ENCODE measurements around the gene SLC2A6. TPM values are rescaled to one million over a fixed set of nuclear protein-coding genes. Genes with fewer than 3 reads are reported as not detected.

SLC2A6 gene
- total and polyA plus RNA-seq, 10 of the 15 experiments (the other 5 are each of a cell fraction or from before 2014, with no cell fraction given), result 1.1 to 37.9 (median 18.3) TPM

DNA sequence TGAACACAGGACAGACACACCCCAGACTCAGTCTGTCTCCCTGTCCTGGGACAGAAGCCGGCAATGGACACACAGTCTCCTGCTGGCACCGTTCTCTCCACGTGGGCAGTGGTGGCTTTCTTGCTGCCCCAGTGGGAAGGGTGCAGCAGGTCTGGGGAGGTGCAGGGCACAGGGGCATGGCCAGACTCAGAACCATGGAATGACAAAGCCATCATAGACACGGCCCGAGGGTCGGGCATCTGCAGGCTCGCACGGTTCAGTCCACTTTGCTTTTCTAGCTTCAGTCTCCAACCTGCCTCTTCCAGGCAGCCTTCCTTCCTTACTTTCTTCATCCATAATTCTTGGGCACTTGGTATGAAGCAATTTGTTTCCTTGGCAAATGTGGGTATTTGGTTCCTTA is 29.1 kb upstream of the SLC2A6 start:
- ChIA-PET POLR2A (no interaction called here), CTCF (no interaction called here), RAD21 (ENCODE audit: unreplicated experiment) (no interaction called here), SMC1A (ENCODE audit: uncharacterized antibody, unreplicated experiment) (no interaction called here)
- H3K4me2 ChIP-seq (ENCODE audit: control insufficient read depth, insufficient read depth), result no peak overlapping the region
- H3K79me2 ChIP-seq (ENCODE audit: control insufficient read depth, insufficient read depth, low read length), result no peaks in the 10 kb centered on the region
- in situ Hi-C loops (cut with MboI) (no loop called here), intact Hi-C loops (cut with micrococcal nuclease; ENCODE audit: unreplicated experiment) (no loop called here)
- H3K9ac ChIP-seq (ENCODE audit: control insufficient read depth, insufficient read depth, low read length), result no peak overlapping the region
- no peaks in the 10 kb centered on the region for H3K36me3 ChIP-seq (ENCODE audit: control insufficient read depth in 2 of 2, insufficient read depth in 2 of 2, low read length in 1 of 2)
- 20% methylated on average over 8 of the region's 8 CpGs for WGBS (ENCODE audit: insufficient coverage, insufficient replicate concordance, low lambda C conversion rate, missing lambda C conversion rate)
- DNase-seq (ENCODE audit: low read depth, low spot score) (no peak), FAIRE-seq (no peak), ATAC-seq (no peak)
- no peak overlapping the region for H2AFZ ChIP-seq (ENCODE audit: control insufficient read depth, low read depth, low read length)
- H4K20me1 ChIP-seq (ENCODE audit: control insufficient read depth, insufficient read depth), result no peaks in the 10 kb centered on the region
- no TSS peak for BruUV-seq (replicated peaks)
- no peaks in the 10 kb centered on the region; a peak in 1 of 4 replicates for H3K27me3 ChIP-seq (replicated peaks in 1 of 2; ENCODE audit: control insufficient read depth in 2 of 2, insufficient read depth in 2 of 2, low read length in 1 of 2)
- H3K4me3 ChIP-seq, result no peak overlapping the region
- no peaks in the 10 kb centered on the region for H3K4me1 ChIP-seq (ENCODE audit: control insufficient read depth, insufficient read depth, low read length)
- H3K27ac ChIP-seq (ENCODE audit: control insufficient read depth, insufficient read depth), result no peak overlapping the region
- no peaks in the 10 kb centered on the region for H3K9me3 ChIP-seq (replicated peaks; ENCODE audit: control insufficient read depth, insufficient read depth, low read length)
- TF ChIP-seq PAX5 (IDR thresholded peaks at IDR 0.05; ENCODE audit: borderline replicate concordance, low read depth, low read length) (no peak), CBX5 (IDR thresholded peaks at IDR 0.05; ENCODE audit: low read depth) (no peak), SREBF2 (IDR thresholded peaks at IDR 0.05; ENCODE audit: low read length) (no peak), SPI1 (IDR thresholded peaks at IDR 0.05; ENCODE audit: borderline replicate concordance, insufficient read depth, low read depth, low read length) (no peak), RUNX3 (IDR thresholded peaks at IDR 0.05; ENCODE audit: low read length) (no peak), BHLHE40 (IDR thresholded peaks at IDR 0.05; ENCODE audit: borderline replicate concordance in 1 of 2, low read depth in 2 of 2, low read length in 1 of 2) (no peak), MYB (IDR thresholded peaks at IDR 0.05; ENCODE audit: borderline replicate concordance, low read depth, low read length) (no peak), SUZ12 (IDR thresholded peaks at IDR 0.05; ENCODE audit: unreplicated experiment) (no peak), MXI1 (IDR thresholded peaks at IDR 0.05; ENCODE audit: low read depth, low read length) (no peak), POLR2AphosphoS5 (IDR thresholded peaks at IDR 0.05; ENCODE audit: low read length) (no peak), ASH2L (IDR thresholded peaks at IDR 0.05; ENCODE audit: borderline replicate concordance, low read depth) (no peak), SKIL (IDR thresholded peaks at IDR 0.05; ENCODE audit: low read depth, poor library complexity, severe bottlenecking) (no peak), POLR2AphosphoS2 (IDR thresholded peaks at IDR 0.05; ENCODE audit: low read depth, low read length) (no peak), MEF2B (IDR thresholded peaks at IDR 0.05; ENCODE audit: partially characterized antibody, poor library complexity, severe bottlenecking) (no peak), FOS (IDR thresholded peaks at IDR 0.05; ENCODE audit: borderline replicate concordance, extremely low read depth, insufficient read length) (no peak)
- TF ChIP-seq, protein P1, sequence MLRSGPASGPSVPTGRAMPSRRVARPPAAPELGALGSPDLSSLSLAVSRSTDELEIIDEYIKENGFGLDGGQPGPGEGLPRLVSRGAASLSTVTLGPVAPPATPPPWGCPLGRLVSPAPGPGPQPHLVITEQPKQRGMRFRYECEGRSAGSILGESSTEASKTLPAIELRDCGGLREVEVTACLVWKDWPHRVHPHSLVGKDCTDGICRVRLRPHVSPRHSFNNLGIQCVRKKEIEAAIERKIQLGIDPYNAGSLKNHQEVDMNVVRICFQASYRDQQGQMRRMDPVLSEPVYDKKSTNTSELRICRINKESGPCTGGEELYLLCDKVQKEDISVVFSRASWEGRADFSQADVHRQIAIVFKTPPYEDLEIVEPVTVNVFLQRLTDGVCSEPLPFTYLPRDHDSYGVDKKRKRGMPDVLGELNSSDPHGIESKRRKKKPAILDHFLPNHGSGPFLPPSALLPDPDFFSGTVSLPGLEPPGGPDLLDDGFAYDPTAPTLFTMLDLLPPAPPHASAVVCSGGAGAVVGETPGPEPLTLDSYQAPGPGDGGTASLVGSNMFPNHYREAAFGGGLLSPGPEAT (IDR thresholded peaks at IDR 0.05; ENCODE audit: low read depth), result no peak
- TF ChIP-seq, protein P2, sequence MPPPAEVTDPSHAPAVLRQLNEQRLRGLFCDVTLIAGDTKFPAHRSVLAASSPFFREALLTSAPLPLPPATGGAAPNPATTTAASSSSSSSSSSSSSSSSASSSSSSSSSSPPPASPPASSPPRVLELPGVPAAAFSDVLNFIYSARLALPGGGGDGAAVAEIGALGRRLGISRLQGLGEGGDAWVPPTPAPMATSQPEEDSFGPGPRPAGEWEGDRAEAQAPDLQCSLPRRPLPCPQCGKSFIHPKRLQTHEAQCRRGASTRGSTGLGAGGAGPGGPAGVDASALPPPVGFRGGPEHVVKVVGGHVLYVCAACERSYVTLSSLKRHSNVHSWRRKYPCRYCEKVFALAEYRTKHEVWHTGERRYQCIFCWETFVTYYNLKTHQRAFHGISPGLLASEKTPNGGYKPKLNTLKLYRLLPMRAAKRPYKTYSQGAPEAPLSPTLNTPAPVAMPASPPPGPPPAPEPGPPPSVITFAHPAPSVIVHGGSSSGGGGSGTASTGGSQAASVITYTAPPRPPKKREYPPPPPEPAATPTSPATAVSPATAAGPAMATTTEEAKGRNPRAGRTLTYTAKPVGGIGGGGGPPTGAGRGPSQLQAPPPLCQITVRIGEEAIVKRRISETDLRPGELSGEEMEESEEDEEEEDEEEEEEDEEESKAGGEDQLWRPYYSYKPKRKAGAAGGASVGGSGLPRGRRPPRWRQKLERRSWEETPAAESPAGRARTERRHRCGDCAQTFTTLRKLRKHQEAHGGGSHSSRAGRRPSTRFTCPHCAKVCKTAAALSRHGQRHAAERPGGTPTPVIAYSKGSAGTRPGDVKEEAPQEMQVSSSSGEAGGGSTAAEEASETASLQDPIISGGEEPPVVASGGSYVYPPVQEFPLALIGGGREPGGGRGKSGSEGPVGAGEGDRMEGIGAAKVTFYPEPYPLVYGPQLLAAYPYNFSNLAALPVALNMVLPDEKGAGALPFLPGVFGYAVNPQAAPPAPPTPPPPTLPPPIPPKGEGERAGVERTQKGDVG (CRISPR knock-in tag; IDR thresholded peaks at IDR 0.05), result no peak
